Neural cell (in vitro differentiated cells): ENCODE data around the gene PRR14.

Experiments used
- CTCF ChIP-seq: fragments of 450-650 bp; IDR thresholded peaks from 2 replicates; pipeline ENCODE4 v1.5.1; 2014; ENCODE audit warnings: antibody characterized with exemption, mild to moderate bottlenecking, moderate library complexity; ENCODE audit not compliant: poor library complexity, severe bottlenecking
- EZH2 ChIP-seq: fragments of 200-600, 300-800 bp; shearing (Covaris generic), sonication (generic); IDR thresholded peaks from 2 replicates; pipeline ENCODE4 v1.6.1; 2014; ENCODE audit warnings: antibody characterized with exemption, low read length, borderline replicate concordance, mild to moderate bottlenecking; ENCODE audit not compliant: insufficient read depth, poor library complexity, severe bottlenecking
- RAD21 ChIP-seq: fragments of 450-650 bp; conservative IDR thresholded peaks from 2 replicates; pipeline ENCODE4 v1.6.1; 2014; ENCODE audit warnings: antibody characterized with exemption, mild to moderate bottlenecking, moderate library complexity
- TF ChIP-seq, protein P1 (sequence below): IDR thresholded peaks from 2 replicates; pipeline ENCODE4 v1.6.1; 2012; ENCODE audit warnings: borderline replicate concordance

DNA sequence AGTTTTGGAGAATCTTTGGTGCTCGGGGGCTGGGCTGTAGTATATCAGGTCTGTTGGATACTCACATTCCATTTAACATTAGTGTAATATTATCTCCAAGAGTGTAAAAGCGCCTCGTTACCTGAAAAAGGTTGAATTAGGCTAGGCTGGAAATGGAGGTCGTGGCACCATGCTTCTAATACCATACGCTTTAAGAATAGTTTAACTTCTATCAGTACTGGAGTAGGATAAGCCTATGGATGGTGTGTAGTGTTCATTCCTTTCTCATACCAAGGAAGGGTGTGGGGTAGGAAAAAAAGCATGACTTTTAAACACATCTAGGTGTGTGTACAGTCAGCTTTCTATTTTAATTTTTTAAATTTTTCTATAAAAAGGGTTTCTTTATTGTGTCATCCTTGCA, 50.2 kb downstream of the PRR14 start:
- TF ChIP-seq EZH2 (no peak), CTCF (no peak), RAD21 (no peak)
- TF ChIP-seq, protein P1, sequence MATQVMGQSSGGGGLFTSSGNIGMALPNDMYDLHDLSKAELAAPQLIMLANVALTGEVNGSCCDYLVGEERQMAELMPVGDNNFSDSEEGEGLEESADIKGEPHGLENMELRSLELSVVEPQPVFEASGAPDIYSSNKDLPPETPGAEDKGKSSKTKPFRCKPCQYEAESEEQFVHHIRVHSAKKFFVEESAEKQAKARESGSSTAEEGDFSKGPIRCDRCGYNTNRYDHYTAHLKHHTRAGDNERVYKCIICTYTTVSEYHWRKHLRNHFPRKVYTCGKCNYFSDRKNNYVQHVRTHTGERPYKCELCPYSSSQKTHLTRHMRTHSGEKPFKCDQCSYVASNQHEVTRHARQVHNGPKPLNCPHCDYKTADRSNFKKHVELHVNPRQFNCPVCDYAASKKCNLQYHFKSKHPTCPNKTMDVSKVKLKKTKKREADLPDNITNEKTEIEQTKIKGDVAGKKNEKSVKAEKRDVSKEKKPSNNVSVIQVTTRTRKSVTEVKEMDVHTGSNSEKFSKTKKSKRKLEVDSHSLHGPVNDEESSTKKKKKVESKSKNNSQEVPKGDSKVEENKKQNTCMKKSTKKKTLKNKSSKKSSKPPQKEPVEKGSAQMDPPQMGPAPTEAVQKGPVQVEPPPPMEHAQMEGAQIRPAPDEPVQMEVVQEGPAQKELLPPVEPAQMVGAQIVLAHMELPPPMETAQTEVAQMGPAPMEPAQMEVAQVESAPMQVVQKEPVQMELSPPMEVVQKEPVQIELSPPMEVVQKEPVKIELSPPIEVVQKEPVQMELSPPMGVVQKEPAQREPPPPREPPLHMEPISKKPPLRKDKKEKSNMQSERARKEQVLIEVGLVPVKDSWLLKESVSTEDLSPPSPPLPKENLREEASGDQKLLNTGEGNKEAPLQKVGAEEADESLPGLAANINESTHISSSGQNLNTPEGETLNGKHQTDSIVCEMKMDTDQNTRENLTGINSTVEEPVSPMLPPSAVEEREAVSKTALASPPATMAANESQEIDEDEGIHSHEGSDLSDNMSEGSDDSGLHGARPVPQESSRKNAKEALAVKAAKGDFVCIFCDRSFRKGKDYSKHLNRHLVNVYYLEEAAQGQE = no peak
